BLaER1 treated with 17β-estradiol and CSF1 and Interleukin-3, amounts not matched to agents 10 nM and 100 nM (cell line): ENCODE measurements around the gene ZBTB24.
"Not testable (repeated sequence)": the region's sequence is repeated elsewhere in the genome, so short reads cannot be mapped to it uniquely, and the experiment has no call there.

ENCODE experiments used
- H3K27ac ChIP-seq, 11 experiments: shearing (Covaris generic); formaldehyde crosslinking; 2 replicates each; pipeline ENCODE4 v1.8.1; 2022
- H3K27me3 ChIP-seq, 11 experiments: shearing (Covaris generic); formaldehyde crosslinking; 2 replicates each; pipeline ENCODE4 v1.8.1; 2022
- H3K36me3 ChIP-seq, 11 experiments: shearing (Covaris generic); formaldehyde crosslinking; 2 replicates each; pipeline ENCODE4 v1.8.1; 2022
- H3K4me1 ChIP-seq, 10 experiments: shearing (Covaris generic); formaldehyde crosslinking; 2 replicates each; pipeline ENCODE4 v1.8.1; 2022
- H3K4me2 ChIP-seq, 11 experiments: shearing (Covaris generic); formaldehyde crosslinking; 2 replicates each; pipeline ENCODE4 v1.8.1; 2022
- H3K4me3 ChIP-seq, 10 experiments: shearing (Covaris generic); formaldehyde crosslinking; 2 replicates each; pipeline ENCODE4 v1.8.1; 2022
- H3K9ac ChIP-seq, 11 experiments: shearing (Covaris generic); formaldehyde crosslinking; 2 replicates each; pipeline ENCODE4 v1.8.1; 2022
- H3K9me3 ChIP-seq, 11 experiments: shearing (Covaris generic); formaldehyde crosslinking; replicated peaks in 1 of 11; 2 replicates each; pipeline ENCODE4 v1.8.1; 2022
- H4K20me1 ChIP-seq, 11 experiments: shearing (Covaris generic); formaldehyde crosslinking; 2 replicates each; pipeline ENCODE4 v1.8.1; 2022
- Cebpa-rat ChIP-seq, 11 experiments: shearing (Covaris generic); IDR thresholded peaks; 2 replicates each; pipeline ENCODE4 v1.8.1; 2022

ZBTB24 gene

DNA sequence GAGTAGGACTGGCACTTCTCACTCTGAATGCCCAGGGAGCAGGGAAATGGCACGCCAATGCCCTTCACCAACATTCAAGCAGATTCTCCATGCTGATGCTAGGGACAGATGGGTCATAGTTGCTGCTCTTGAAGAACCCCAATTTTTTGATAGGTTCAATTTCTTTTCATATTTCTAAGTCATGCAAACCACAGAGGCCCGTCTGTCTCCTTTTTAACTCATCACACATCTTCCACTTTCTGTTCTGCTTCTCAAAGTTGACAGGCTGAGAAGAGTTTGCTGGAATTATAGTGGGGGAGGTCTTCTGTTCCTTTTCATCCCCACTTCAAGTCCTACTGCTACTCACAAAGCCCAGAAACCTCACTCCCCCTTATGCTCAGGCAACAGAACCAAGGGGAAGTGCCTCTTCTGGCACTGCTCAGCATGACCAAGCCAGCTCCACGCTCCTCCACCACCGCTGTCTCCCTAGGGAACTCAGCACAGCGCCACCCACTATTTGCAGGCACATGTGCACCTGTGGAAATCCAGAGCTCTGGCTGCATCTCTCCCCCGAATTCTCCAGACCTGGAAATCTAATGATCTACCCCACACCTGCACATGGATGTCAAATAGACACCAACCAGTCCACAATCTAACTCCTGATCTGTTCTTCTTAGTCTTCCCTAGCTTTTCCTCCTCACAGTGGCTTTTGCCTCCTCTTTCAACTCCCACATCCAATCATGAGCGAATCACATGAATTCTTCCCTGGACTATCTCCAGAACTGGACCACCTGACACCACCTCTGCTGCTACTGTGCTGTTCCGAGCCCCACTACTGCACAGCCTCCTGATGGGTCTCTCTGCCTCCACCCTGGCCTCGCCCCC lies 10.7 kb downstream of the ZBTB24 start:
- Histone ChIP-seq H3K4me2 (peak overlapping the region; percentile 47 to 87 (median 64)), H4K20me1 (peaks cover 29 to 99% (median 87%) of the 10 kb centered on the region in 11 experiments; a peak in 21 of 22 replicates), H3K27me3 (no peaks in the 10 kb centered on the region), H3K4me1 (peaks cover 27 to 40% (median 34%) of the 10 kb centered on the region in 10 experiments), H3K9me3 (no peaks in the 10 kb centered on the region), H3K36me3 (peaks cover 91 to 100% (median 100%) of the 10 kb centered on the region in 11 experiments), H3K9ac (peak overlapping the region in 4 of 11 experiments; percentile 1 to 42 (median 31); a peak in 2 of 22 replicates), H3K4me3 (peak overlapping the region in 1 of 10 experiments; percentile 27; a peak in 1 of 20 replicates), H3K27ac (peak overlapping the region in 4 of 11 experiments; percentile 2 to 37 (median 17); a peak in 5 of 22 replicates)
- TF ChIP-seq Cebpa-rat (IDR thresholded peaks at IDR 0.05): no peak

DNA sequence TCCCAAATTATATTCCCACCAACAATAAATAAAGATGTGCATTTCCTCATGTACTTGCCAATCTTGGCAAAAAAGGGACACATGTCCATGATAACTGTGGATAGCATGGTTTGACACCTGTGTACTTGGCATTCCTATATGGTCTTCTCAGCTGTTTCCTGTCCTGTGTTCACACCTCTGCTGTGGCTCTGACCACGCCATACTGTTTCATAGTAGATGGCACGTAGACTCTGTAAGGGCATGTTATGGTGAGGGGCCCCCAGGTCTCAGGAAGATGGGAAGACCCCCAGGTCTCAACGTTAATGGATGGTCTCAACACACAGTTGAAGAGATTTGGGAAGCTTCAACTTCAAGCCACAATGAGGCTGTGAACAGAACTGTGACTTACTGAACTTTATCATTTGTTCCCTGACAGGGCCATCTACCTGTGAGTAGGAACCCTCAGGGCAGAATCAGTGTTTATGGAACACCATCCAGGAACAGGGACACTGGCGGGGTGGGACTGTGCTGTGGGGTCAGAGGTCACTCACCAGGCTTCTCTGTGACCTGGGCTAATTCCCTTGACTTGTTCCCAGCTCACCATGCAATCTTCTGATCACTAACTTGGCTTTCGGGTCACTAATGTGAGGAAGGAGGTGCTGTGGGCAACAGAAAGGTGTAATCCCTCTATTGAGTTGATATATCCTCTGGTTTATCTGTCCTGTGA lies 11.8 kb downstream of the ZBTB24 start:
- Histone ChIP-seq H3K4me1 (peaks cover 19 to 29% (median 25%) of the 10 kb centered on the region in 10 experiments), H4K20me1 (peaks cover 18 to 98% (median 77%) of the 10 kb centered on the region in 11 experiments; a peak in 20 of 22 replicates), H3K27me3 (no peaks in the 10 kb centered on the region), H3K4me2 (peak overlapping the region in 6 of 11 experiments; percentile 47 to 87 (median 68); a peak in 7 of 22 replicates), H3K4me3 (no peak overlapping the region), H3K9me3 (no peaks in the 10 kb centered on the region), H3K36me3 (peaks cover 91 to 100% (median 100%) of the 10 kb centered on the region in 11 experiments), H3K27ac (peak overlapping the region in 4 of 11 experiments; percentile 2 to 37 (median 17); a peak in 4 of 22 replicates), H3K9ac (no peak overlapping the region)
- TF ChIP-seq Cebpa-rat (IDR thresholded peaks at IDR 0.05): no peak

DNA sequence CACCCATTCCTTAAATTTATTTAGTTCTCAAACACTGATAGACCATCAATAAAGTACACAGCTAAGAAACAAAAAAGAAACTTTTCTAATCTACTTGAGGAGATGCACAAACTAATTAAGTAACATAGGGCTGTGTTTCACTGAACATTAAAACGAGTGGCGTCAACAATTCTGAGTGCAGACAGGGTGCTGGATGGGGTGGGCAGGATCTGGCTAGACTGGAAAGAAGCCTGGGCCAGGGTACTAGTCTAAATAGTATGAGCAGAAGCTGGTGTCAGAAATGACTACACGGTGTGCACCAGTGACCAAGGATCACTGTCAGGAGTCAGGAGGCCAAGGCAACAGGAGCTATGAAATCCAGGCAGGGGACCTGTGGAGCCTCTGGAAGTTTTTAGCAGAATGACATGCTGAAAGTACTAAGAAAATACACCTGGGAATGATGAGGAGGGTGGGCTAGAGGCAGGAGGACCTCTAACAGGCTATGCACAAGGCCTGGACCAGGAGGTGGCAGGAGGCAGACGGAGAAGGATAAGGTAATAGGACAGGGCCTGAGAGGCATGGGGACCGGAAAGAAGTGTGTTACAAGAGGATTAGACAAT lies 13.3 kb downstream of the ZBTB24 start:
- no peak overlapping the region for H3K4me2 ChIP-seq
- H3K27ac ChIP-seq: no peak overlapping the region
- no peaks in the 10 kb centered on the region for H3K27me3 ChIP-seq
- TF ChIP-seq Cebpa-rat (IDR thresholded peaks at IDR 0.05): no peak
- no peak overlapping the region for H3K4me3 ChIP-seq
- peaks cover 91 to 100% (median 100%) of the 10 kb centered on the region in 11 experiments for H3K36me3 ChIP-seq
- no peak overlapping the region for H3K9ac ChIP-seq
- H4K20me1 ChIP-seq: peaks cover 17 to 94% (median 74%) of the 10 kb centered on the region in 11 experiments; a peak in 20 of 22 replicates
- H3K4me1 ChIP-seq: peaks cover 19 to 27% (median 25%) of the 10 kb centered on the region in 10 experiments
- no peaks in the 10 kb centered on the region for H3K9me3 ChIP-seq

DNA sequence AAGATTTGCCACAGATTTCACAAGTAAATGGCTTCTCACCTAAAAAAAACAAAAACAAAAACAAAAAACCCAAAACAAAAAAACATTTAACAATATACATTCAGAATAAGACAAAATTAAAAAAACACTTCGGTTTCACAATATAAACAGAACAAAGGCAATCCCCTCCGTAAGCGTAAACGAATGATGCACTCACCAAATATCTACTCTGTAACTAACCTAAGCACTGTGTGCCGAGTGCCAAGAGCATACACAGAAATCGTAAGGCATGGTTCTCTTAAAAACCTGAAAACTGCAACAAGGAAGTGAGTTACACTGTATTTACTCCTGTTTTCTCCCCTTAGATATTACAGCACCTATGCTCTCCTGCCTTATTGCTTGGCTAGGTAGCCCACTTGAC lies 15.3 kb downstream of the ZBTB24 start:
- TF ChIP-seq Cebpa-rat (IDR thresholded peaks at IDR 0.05): no peak
- Histone ChIP-seq H4K20me1 (peaks cover 12 to 90% (median 63%) of the 10 kb centered on the region in 11 experiments; a peak in 20 of 22 replicates), H3K4me3 (no peak overlapping the region), H3K36me3 (peaks cover 90 to 100% (median 99%) of the 10 kb centered on the region in 11 experiments), H3K9me3 (no peaks in the 10 kb centered on the region), H3K4me1 (peaks cover 11 to 15% (median 13%) of the 10 kb centered on the region in 10 experiments), H3K4me2 (no peak overlapping the region), H3K27me3 (no peaks in the 10 kb centered on the region), H3K27ac (no peak overlapping the region), H3K9ac (no peak overlapping the region)

DNA sequence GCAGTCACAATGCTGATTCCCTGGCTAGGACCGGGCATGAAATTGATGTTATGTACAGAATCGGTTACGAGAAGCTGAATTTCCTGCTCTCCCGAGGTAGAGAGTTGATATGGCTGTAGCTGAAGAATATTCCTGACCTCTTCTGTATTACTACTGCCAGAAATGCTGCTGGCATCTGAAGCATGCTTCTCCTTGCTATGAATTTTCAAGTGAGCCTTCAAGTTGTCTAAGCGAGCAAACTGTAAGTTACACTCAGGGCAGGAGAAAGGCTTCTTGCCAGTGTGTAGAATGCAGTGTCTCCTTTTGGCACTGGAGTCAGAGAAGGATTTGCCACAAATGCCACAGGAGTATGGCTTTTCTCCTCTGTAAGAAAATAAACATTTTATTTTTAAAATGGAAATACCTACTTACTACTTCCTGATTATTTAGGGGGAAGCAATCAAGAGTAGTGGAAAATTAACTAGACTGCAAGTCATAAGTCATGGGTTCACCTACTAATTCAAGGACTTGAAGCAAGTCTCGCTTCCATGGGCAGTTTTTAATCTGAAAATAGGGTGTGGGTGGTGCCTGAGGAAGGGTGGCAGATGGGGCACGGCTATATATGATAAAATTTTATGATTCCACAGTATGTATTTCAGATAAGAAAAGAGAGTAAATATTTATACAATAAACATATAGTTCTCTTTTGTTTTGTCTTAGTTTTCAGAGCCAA lies 16.7 kb downstream of the ZBTB24 start:
- H3K27ac ChIP-seq: no peak overlapping the region
- H3K36me3 ChIP-seq: peaks cover 97 to 100% (median 100%) of the 10 kb centered on the region in 11 experiments
- H3K4me2 ChIP-seq: no peak overlapping the region
- H3K27me3 ChIP-seq: no peaks in the 10 kb centered on the region
- H3K9me3 ChIP-seq: peaks cover 0 to 10% (median 1%) of the 10 kb centered on the region in 11 experiments; a peak in 12 of 22 replicates
- peaks cover 0 to 2% (median under 1%) of the 10 kb centered on the region in 10 experiments; a peak in 3 of 20 replicates for H3K4me1 ChIP-seq
- H3K9ac ChIP-seq: no peak overlapping the region
- H4K20me1 ChIP-seq: peaks cover 2 to 84% (median 49%) of the 10 kb centered on the region in 11 experiments; a peak in 16 of 22 replicates
- no peak for TF ChIP-seq Cebpa-rat (IDR thresholded peaks at IDR 0.05)
- H3K4me3 ChIP-seq: no peak overlapping the region

DNA sequence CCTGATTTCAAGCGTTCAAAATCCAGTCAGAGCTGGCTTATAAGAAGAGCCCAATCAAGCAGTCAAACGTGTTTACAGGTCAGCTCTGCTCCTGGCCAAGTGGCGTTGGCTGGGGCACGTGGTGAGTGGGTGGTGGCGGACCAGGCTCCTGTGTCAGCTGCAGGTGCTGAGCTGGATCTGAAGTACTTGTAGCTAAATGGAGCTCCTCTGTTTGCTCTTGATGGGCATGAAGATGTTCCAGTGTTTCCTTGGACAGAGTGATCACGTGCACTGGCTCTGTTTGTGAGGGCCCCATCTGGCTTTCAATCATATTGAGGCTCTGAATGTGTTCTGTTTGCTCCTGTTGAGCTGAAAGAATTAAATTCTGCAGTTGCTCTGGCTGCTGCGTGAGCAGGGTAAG lies 17.2 kb downstream of the ZBTB24 start:
- Histone ChIP-seq H3K4me3 (no peak overlapping the region), H3K36me3 (peaks cover 96 to 100% (median 99%) of the 10 kb centered on the region in 11 experiments), H3K9ac (no peak overlapping the region), H3K27me3 (no peaks in the 10 kb centered on the region), H3K4me1 (no peaks in the 10 kb centered on the region), H4K20me1 (peaks cover 0 to 78% (median 43%) of the 10 kb centered on the region in 11 experiments; a peak in 15 of 22 replicates), H3K9me3 (peaks cover 0 to 14% (median 5%) of the 10 kb centered on the region in 11 experiments; a peak in 12 of 22 replicates), H3K4me2 (no peak overlapping the region), H3K27ac (no peak overlapping the region)
- TF ChIP-seq Cebpa-rat (IDR thresholded peaks at IDR 0.05): no peak

DNA sequence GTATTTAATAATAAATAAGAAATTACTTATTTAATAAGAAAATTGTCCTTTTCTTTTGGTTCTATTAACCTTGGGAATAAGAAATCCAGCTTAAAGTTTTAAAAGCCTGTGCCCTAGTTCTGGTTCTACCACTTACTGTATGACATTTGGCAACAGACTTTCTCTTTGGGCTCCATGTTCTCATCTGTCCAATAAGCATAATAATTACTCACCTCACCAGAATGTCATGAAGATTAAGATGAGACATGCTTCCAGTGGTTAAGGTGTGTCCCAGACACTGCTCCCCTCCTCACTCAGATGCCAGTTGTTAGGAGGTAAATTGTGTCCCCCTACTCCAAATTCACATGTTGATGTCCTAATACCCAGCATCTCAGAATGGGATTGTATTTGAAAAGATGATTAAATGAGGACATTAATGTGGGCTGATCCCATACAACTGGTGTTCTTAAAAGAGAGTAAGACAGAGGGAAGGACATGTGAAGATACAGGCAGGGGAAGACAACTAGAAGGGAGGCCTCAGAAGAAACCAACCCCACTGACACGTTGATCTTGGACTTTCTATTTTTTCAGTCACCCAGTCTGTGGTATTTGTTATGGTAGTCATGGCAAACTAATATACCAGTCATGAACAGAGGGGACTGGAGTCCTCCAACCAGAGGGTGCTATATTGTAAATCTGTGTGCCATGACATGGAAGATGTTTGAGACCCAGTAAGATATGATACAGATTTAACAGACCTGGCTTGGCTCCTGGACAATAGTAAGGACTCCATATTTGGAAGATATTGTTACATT lies 21.1 kb downstream of the ZBTB24 start:
- Histone ChIP-seq H3K27me3 (no peaks in the 10 kb centered on the region), H3K4me2 (no peak overlapping the region), H3K4me1 (peaks cover 25 to 29% (median 26%) of the 10 kb centered on the region in 10 experiments), H3K36me3 (peaks cover 58 to 63% (median 61%) of the 10 kb centered on the region in 11 experiments), H3K4me3 (no peak overlapping the region), H3K9me3 (peaks cover 0 to 14% (median 5%) of the 10 kb centered on the region in 11 experiments; a peak in 12 of 22 replicates), H3K9ac (no peak overlapping the region), H4K20me1 (peaks cover 0 to 80% (median 20%) of the 10 kb centered on the region in 11 experiments; a peak in 16 of 22 replicates), H3K27ac (no peak overlapping the region)
- no peak for TF ChIP-seq Cebpa-rat (IDR thresholded peaks at IDR 0.05)

DNA sequence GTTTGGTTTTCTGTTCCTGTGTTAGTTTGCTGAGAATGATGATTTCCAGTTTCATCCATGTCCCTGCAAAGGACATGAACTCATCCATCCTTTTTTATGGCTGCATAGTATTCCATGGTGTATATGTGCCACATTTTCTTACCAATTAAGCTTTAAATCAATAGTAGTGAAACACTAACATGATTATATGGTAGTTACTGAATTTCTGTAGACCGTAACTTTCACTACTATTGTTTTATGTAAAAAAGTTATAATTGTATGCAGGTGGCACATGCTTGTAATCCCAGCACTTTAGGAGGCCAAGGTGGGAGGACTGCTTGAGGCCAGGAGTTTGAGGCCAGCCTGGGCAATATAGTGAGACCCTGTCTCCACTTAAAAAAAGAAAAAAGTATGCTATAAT lies 21.8 kb downstream of the ZBTB24 start:
- not testable (repeated sequence) for H3K4me3 ChIP-seq, H3K27ac ChIP-seq, H3K9ac ChIP-seq, H3K4me2 ChIP-seq, H3K27me3 ChIP-seq
- Histone ChIP-seq H4K20me1 (peaks cover 0 to 80% (median 18%) of the 10 kb centered on the region in 11 experiments; a peak in 16 of 22 replicates), H3K9me3 (peaks cover 0 to 14% (median 5%) of the 10 kb centered on the region in 11 experiments; a peak in 12 of 22 replicates), H3K36me3 (peaks cover 51 to 55% (median 54%) of the 10 kb centered on the region in 11 experiments), H3K4me1 (peaks cover 32 to 36% (median 34%) of the 10 kb centered on the region in 10 experiments)
